Glutamatergic neuron (in vitro differentiated cells): ENCODE results near the gene KLHL10. TPM values are rescaled to one million over a fixed set of nuclear protein-coding genes. Genes with fewer than 3 reads are reported as not detected.

Experiments used
- DNase-seq: peaks from one replicate; pipeline ENCODE4 v3.0.0; 2022
- H3K27ac Mint-ChIP-seq: one replicate; pipeline ENCODE4 v1.8.0; 2020; ENCODE audit warnings: mild to moderate bottlenecking, mixed read lengths, inconsistent platforms; ENCODE audit not compliant: unreplicated experiment
- H3K27me3 Mint-ChIP-seq: one replicate; pipeline ENCODE4 v1.8.0; 2020; ENCODE audit warnings: mild to moderate bottlenecking, moderate library complexity, mixed read lengths, inconsistent platforms; ENCODE audit not compliant: unreplicated experiment
- H3K36me3 Mint-ChIP-seq: one replicate; pipeline ENCODE4 v1.8.0; 2020; ENCODE audit warnings: mild to moderate bottlenecking, mixed read lengths, inconsistent platforms; ENCODE audit not compliant: unreplicated experiment
- H3K4me1 Mint-ChIP-seq: one replicate; pipeline ENCODE4 v1.8.0; 2020; ENCODE audit warnings: mild to moderate bottlenecking, low read depth, mixed read lengths, inconsistent platforms; ENCODE audit not compliant: unreplicated experiment
- H3K4me3 Mint-ChIP-seq: one replicate; pipeline ENCODE4 v1.8.0; 2020; ENCODE audit warnings: mild to moderate bottlenecking, mixed read lengths, inconsistent platforms; ENCODE audit not compliant: unreplicated experiment
- H3K9me3 Mint-ChIP-seq: one replicate; pipeline ENCODE4 v1.8.0; 2020; ENCODE audit warnings: mild to moderate bottlenecking, moderate library complexity, mixed read lengths, inconsistent platforms; ENCODE audit not compliant: unreplicated experiment
- total RNA-seq: library from RNA; stranded (reverse); fragmentation: NEBNext Ultra II Directional; extraction: Animal tissue kit (Norgen Biotek cat#: 25700); gene quantifications from one replicate; pipeline ENCODE4 v1.2.1, GENCODE V29; 2021; ENCODE audit not compliant: unreplicated experiment
- TF ChIP-seq, protein P1 (sequence below): fragments of 200-600 bp; sonication (generic); IDR thresholded peaks from one replicate; pipeline ENCODE4 v1.5.0; 2021; ENCODE audit not compliant: partially characterized antibody, unreplicated experiment

The KLHL10 gene
- total RNA-seq, 1 donor from 2014 or later, result not detected

DNA sequence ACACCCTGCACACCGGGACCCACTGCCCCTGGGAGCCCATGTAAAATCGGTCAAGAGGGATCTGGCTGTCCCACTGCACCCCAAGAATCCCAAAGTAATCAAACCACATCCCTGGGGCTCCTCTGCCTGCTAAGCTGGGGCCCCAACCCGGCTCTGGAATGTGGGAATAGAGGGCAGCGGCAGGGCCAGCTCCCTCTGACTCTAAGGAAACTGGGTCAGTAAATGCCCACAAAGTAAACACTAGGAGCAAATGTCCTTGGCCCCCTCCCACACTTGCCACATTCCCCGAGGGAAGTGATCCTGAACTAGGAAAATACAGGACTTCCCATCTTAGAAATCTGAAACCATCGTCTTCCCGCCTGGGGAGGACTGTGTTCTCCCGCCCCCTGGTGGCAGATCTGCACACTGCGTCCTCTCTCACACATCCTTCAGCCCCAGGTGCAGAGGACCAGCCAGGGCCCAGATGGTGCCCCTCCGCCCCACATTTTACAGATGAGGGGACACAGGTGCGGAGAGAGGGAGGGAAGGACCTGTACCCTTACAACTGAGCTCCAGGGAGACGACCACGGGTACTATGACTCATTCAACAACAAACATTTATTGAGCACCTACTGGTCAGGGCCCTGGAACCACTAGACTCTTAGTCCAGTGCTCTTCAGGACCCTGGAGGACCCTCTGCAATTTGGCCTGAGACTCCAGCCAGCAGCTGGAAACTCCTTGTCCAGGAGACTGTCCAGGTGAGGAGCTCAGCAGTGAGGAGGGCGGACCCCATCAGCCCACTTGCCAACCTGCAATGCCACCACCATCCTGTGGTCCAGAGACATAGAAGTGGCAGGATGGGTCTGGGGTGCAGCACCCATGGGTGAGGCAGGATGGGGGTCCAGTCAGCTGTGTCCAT, 36.0 kb upstream of the KLHL10 start:
- TF ChIP-seq, protein P1, sequence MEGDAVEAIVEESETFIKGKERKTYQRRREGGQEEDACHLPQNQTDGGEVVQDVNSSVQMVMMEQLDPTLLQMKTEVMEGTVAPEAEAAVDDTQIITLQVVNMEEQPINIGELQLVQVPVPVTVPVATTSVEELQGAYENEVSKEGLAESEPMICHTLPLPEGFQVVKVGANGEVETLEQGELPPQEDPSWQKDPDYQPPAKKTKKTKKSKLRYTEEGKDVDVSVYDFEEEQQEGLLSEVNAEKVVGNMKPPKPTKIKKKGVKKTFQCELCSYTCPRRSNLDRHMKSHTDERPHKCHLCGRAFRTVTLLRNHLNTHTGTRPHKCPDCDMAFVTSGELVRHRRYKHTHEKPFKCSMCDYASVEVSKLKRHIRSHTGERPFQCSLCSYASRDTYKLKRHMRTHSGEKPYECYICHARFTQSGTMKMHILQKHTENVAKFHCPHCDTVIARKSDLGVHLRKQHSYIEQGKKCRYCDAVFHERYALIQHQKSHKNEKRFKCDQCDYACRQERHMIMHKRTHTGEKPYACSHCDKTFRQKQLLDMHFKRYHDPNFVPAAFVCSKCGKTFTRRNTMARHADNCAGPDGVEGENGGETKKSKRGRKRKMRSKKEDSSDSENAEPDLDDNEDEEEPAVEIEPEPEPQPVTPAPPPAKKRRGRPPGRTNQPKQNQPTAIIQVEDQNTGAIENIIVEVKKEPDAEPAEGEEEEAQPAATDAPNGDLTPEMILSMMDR, result peak; percentile 98
- H3K4me3 Mint-ChIP-seq, result no peak overlapping the region
- peaks cover 5% of the 10 kb centered on the region for H3K9me3 Mint-ChIP-seq
- no peak overlapping the region for H3K27ac Mint-ChIP-seq
- H3K4me1 Mint-ChIP-seq, result peaks cover 3% of the 10 kb centered on the region
- no peaks in the 10 kb centered on the region for H3K36me3 Mint-ChIP-seq
- peaks cover 4% of the 10 kb centered on the region for H3K27me3 Mint-ChIP-seq
- peak; percentile 86 for DNase-seq

DNA sequence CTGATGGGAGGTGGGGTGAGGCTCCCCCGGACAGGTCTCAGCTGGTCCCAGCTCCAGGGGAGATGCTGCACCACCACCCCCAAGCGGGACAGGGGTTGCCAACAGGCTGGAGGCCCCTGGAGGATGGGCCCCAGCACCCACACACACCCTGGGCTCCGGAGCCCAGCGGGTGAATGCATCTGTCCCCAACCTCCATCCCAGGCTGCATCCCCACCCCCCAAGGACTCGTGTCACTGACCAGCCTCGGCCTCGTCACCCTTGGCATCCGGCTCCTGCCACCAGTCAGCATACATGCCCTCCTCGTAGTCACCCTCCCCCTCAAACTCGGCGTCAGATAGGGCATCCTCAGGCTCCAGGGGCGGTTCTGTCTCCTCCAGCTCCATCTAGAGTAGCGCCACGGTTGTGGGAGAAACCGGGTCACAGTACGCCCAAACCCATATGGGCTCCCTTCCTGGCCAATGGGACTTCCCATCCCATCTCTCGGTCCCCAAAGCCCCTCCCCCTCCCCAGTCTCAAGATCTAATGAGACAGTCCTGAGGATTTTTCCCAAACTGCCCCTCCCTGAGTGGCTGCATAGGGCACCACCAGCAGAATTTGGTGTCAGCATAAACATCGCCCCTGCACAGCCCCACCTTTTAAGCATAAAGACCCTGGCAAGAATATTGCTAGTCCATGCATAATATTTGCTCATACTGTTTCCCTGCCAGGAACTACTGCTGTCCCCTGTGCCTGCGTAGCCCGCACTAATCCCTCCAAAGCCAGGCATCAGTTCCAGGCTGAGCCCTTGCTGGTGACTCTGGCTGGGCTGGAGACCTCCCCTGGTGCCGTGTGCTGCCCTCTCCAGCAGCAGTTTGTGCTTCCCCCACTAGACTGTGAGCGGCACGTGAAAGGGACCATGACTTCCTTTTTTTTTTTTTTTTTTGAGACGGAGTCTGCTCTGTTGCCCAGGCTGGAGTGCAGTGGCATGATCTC, 34.3 kb upstream of the KLHL10 start:
- H3K4me1 Mint-ChIP-seq, result peaks cover 3% of the 10 kb centered on the region
- H3K36me3 Mint-ChIP-seq, result no peaks in the 10 kb centered on the region
- H3K27me3 Mint-ChIP-seq, result peaks cover 4% of the 10 kb centered on the region
- TF ChIP-seq, protein P1, result no peak
- no peak for DNase-seq
- H3K27ac Mint-ChIP-seq, result no peak overlapping the region
- H3K4me3 Mint-ChIP-seq, result no peak overlapping the region
- H3K9me3 Mint-ChIP-seq, result peaks cover 5% of the 10 kb centered on the region

DNA sequence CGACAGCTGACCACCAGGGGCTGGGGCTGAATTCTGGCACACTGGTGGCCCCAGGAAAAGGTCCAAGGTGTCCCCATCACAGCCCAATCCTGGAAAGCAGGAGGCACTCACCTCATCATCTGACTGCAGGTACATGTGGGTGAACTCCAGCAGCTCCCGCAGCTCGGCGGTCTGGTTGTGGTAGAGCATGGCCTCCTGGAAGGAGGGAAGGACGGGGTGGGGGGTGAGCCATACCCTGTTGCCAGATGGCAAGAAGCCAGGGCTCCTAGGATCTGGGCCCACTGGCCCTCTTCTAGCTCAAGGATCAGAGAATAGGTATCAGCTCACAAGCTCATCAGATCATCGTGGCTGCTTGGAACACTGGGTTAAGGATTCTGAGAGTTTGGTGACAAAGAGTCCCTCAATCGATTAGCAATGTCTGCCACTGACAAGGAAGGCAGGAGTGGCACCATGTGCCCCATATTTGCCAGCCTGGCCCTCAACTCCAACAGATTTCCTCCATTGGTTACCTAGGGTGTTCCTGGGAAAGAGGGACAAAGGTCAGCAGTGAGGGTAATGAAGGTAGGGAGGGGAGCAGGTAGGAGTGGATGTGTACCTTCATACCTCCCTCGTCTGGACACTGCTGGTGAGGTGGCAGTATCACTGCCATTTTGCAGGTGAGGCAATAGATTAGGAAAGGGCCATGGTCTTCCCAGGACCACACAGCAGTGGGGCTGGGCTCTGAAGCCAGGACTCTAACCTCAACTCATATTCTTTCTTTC, 30.8 kb upstream of the KLHL10 start:
- TF ChIP-seq, protein P1, result no peak
- no peaks in the 10 kb centered on the region for H3K4me1 Mint-ChIP-seq
- H3K4me3 Mint-ChIP-seq, result no peak overlapping the region
- no peak overlapping the region for H3K27ac Mint-ChIP-seq
- H3K9me3 Mint-ChIP-seq, result no peaks in the 10 kb centered on the region
- no peak for DNase-seq
- no peaks in the 10 kb centered on the region for H3K36me3 Mint-ChIP-seq
- peaks cover 2% of the 10 kb centered on the region for H3K27me3 Mint-ChIP-seq

DNA sequence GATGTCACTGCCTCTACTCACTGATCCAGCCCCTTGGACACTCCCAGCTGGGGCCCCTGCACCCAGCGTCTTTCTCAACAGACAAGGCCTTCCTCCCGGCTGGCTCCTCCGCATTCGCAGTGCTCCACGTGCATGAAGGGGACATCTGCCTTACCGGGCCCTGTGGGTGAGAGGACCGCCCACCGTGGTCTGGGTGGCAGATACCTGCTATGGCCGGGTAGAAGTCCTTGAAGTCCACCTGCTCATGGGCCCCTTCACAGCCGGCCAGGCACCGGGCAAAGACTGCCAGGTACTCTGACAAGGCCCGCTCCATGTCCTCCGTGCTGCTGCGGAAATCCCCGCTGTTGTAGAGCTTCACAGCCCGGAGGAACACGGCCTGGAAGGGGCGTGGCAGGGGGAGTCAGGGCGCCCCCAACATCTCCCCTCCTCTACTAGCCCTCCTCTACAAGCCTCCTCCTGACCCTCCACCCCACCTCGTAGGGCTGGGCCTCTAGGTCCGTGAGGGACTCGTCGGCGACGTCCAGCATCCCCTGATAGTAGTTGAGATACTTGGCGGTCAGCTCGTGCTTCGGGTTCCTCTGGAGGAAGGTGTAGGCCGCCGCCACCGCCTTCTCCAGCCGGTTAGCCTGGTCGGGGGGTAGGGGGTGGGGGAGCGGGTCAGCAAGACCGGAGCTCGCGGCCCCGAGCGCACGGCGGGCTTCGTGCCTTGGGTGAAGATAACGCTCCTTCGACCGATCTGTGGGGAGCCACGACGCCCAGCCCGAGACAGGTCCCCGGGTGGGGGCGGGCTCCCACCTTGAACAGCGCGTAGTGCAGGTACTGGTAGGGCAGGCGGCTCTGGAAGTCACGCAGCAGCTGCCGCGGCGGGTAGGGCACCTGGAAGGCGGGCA, 26.7 kb upstream of the KLHL10 start:
- H3K9me3 Mint-ChIP-seq, result peaks cover 3% of the 10 kb centered on the region
- no peaks in the 10 kb centered on the region for H3K4me1 Mint-ChIP-seq
- H3K4me3 Mint-ChIP-seq, result peak overlapping the region; percentile 63
- TF ChIP-seq, protein P1, result no peak
- no peak for DNase-seq
- H3K27me3 Mint-ChIP-seq, result peaks cover 11% of the 10 kb centered on the region
- no peak overlapping the region for H3K27ac Mint-ChIP-seq
- no peaks in the 10 kb centered on the region for H3K36me3 Mint-ChIP-seq
